HG03342 (cell line): ENCODE measurements around the gene CDK11A.
"Not testable (repeated sequence)": the region's sequence is repeated elsewhere in the genome, so short reads cannot be mapped to it uniquely, and the experiment has no call there.

Source experiments
- ATAC-seq: cut with Tn5 transposase; IDR thresholded peaks from one replicate; pipeline ENCODE4 v1.9.1; 2021; ENCODE audit warnings: mild to moderate bottlenecking, moderate library complexity; ENCODE audit not compliant: unreplicated experiment

Gene CDK11A

GRCh38 chr1:1726088-1726487, 1.9 kb upstream of the CDK11A start:
- ATAC-seq: not testable (repeated sequence)

GRCh38 chr1:1721201-1721600, 3.0 kb downstream of the CDK11A start:
- ATAC-seq: no peak

DNA sequence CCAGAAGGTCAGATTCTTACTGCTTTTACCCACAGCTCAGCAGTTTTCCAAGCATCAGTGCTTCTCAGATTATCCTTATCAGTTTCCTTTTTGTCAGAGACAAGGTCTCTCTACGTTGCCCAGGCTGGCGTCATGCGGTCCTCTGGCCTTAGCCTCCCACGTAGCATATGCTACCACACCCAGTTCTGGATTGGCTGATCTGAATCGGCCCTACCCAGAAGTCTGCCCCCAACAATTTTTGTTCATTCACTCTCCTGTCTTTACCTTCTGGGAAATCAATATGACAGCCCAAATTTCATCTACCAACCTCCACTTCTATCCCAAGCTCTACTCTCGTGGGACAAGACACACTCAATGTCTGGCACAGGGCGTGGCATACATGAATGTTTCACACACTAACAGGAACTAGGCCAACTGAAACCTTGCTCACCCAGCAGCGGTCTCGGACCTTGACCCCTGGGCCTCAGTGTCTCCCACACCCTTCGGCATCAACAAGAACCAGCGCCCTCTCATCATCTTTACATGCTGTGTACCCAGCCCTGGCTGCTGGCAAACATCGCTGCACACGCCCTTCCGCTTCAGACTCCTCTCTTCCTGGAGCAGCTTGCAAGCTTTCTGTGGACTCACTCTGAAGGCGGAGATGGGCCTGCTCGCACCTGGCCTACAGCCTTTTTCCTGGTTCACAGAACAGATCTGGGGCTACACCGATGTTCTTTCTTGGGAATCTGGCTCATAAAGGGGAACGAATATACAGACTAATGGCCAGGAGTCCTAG, 8.9 kb downstream of the CDK11A start:
- not testable (repeated sequence) for ATAC-seq

DNA sequence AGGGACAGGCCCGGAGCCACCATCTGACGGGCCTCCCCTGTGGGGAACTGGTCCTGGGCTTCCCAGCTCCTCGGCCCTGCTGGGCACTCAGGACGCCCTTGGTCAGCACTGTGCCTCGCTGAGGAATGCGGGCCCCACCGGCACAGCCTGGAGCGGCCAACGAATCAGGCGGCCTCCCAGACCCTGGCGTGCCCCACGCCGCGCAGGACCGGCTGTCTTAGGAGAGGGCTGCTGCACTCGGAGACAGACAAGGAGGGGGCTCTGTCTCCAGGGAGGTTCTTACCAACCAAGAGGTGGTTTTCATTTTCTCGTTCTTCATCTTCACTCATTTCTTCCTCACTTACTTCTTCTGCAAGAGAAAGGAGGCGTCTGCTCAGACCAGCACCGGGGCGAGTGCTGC, 16.3 kb downstream of the CDK11A start:
- not testable (repeated sequence) for ATAC-seq

- ATAC-seq: not testable (repeated sequence)
Observed at GRCh38 chr1:1707241-1707640, 16.9 kb downstream of the CDK11A start.

DNA sequence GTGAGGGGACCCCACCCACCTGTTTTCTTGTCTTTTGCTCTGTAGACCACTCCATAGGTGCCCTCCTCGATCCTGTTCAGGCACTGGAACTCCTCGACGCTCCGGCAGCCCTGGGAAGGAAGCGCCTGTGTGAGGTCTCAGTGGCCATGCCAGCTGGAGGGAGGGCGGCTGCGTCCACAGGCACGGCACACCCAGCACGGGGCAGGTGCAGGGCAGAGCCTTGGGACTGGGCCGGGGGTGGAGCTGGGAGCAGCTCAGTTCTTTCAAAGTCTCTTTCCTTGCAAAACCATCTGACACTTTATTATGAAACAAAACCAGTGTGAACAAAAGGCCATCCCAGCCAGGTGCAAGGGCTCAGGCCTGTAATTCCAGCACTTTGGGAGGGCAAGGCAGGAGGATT, 18.5 kb downstream of the CDK11A start:
- not testable (repeated sequence) for ATAC-seq

DNA sequence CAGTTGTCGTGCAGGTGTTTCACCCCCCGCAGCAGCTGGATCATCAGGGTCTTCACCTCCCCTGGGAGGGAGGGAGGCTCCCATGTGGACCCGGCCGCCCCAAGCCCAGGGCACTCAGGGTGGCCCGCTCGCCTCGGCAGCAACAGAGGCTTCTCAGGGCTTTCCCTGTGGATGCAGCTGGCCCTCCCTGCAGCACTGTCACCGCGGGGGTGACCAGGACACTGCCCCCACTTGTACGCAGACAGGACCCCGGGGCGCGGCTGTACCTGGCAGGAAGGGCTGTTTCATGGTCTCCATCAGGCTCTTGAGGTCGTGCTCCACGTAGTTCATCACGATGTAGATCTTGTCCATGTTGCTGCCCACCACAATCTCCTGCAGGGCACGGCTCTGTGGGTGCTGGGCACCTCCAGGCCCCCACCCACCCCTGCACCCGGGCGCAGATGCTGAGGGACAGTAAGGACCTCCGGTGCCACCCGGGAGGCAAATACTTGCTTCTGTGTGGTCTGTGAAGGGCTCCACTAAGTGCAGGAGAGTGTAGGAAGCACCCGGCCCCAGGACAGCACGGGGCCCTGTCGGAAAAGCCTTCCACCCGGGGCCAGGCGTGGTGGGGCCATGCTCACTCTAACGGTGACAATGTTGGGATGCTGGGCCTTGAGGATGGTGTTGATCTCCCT, 19.7 kb downstream of the CDK11A start:
- not testable (repeated sequence) for ATAC-seq

DNA sequence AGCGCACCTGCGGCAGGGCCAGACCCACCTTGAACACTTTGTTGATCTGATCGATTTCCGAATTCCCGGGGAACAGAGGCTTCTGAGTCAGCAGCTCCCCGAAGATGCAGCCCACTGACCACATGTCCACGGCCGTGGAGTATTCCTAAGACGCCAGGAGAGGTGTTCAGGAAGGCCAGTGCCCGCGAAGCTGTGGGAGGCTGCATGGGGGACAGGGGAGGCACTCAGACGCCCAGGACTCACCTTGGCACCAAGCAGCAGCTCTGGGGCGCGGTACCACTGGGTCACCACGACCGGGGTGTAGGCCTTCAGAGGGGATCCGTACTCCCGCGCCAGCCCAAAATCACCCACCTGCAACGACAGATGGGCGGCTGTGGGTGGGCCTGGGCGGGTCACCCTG, 20.4 kb downstream of the CDK11A start:
- no peak for ATAC-seq

DNA sequence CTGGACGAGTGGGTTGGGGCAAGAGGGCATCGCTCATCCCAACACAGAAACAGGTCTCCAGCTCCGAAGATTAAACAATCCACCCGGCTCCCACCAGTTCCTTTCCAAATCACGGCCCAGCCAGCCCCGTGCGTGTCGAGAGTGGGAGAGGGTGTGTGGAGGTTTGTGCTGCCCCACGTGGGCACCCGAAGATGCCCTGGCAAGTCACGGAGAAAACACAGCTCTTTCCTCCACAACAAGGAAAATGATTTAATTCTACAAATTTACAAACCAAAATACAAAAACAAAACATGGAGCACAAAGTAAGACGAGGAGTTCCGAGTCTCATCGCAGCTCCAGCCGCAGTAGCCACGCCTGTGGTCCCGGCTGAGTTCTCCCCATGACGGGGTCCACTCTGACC, 21.7 kb downstream of the CDK11A start:
- not testable (repeated sequence) for ATAC-seq

DNA sequence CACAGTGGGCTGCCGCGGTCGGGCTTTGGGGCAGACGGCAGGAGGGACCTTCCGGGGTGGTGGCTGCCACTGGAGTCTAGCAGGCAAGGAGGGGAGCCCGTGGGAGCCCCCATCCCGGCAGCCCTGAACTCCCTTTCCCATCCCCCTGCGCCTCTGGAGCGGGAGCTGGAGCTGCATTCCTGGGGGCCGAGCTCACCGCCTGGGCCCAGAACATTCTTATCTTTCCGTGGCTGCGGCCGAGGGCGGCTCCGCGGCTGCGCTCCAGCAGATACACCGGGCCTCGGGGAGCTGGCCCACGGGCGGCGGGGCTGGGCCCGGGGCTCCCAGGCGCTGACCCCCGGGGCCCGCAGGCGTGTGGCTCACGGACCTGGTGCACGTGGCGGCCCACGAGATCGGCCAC, 23.6 kb downstream of the CDK11A start:
- not testable (repeated sequence) for ATAC-seq

- not testable (repeated sequence) for ATAC-seq
Observed at GRCh38 chr1:1700067-1700466, 24.1 kb downstream of the CDK11A start.

DNA sequence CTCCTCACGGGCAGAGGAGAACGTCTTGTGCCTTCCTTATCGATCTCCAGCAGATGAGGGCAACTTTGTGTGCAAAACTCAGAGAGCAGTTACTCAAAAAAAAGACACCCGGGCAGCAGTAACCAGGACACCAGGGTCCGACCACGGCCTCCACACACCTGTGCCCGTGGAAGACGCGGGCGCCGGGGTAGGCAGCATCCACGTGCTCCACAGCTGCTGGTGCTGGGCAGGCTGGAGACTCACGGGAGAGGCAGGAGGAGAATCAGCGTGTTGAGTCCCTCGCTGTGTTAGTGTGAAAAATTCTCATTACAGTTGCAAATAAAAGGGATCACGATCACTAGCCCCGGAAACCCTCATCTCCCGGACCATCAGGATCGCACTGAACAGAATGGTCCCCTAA, 25.1 kb downstream of the CDK11A start:
- ATAC-seq: not testable (repeated sequence)

DNA sequence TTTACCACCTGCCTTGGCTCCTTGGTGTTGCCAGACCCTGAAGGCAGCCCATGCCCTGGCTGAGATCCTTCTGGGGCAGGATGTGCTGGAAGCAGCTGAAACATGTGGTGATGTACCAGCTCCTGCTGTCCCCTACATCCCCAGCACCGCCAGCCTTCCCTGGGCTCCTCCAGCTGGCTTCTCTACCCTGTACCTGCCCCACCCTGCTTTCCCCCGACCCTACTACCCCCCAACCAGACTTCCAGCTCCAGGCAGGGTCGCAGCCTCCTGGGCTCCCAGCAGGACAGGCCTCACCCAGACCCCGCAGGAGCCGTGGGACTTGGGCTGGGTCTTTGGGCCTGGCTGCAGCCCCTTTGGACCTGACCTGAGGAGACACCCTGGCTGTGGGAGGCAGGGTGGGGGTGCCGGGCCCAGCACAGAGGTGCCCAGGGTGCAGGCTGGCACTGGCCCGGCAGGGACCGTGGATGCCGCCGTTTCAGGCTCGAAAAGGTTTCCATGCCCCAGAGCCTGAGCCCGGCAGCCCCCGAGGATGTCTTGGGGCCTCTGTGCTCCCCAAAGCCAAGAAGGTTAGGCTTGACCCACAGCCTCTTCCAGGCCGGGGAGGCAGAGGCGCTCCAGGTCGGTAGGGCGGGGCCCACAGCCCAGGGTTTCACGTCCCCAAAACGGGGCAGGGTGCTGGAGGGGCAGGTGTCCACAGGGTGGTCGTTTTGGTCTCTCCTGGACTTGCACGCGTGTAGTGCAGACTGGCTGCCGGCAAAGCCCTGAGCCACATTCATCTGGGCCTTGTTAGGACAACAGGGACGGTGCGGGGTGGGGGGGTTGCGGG, 26.6 kb downstream of the CDK11A start:
- not testable (repeated sequence) for ATAC-seq

DNA sequence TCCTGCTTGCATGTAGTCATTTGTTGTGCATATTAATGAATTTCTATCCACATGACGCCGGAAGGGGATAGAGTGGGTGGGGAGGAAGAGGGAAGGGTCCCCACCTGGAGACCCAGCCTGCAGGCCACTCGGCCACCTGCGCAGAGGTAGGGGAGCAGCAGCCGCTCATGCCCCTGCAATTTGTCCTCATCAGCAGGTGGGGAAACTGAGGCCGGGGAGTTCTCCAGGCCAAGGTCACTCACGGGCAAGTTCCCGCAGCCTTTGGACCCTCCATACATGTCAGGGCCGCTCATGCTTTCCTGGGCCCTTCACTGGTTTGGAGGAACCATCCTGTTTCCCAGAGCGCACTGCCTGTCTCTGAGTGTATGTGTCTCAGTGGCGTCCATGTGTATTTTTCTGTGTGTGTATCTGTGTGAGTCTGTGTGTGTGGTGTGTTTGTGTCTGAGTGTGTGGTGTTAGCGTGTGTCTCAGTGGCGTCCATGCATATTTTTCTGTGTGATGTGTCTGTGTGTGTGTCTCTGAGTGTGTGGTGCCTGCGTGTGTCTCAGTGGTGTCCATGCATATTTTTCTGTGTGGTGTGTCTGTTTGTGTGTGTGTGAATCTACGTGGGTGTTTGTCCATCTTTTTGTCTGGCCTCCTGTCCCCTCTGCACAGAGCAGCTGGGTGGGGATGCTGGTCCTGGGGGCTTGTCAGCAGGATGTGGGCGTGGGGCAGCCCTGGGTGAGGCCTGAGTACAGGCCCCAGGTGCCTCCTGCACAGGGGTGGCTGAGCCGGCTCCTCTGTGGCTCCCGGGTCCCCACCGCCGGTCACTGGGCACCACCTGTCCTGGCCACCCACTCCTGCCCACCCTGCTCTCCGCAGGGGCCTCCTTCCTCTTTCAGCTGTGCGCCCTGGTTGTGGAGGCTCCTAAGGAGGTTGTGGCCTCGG, 27.5 kb downstream of the CDK11A start:
- ATAC-seq: not testable (repeated sequence)

GRCh38 chr1:1692714-1693647, 31.2 kb downstream of the CDK11A start, which contains the start of gene SLC35E2B:
SLC35E2B (minus strand) TSS chr1:1692795; CDS start chr1:1676699, 16,096 bp downstream.
- peak; percentile 74 for ATAC-seq

- ATAC-seq: peak; percentile 34
Observed at GRCh38 chr1:1692324-1692713, 31.8 kb downstream of the CDK11A start.

GRCh38 chr1:1691443-1691842, 32.7 kb downstream of the CDK11A start:
- ATAC-seq: not testable (repeated sequence)

GRCh38 chr1:1689526-1689925, 34.6 kb downstream of the CDK11A start:
- not testable (repeated sequence) for ATAC-seq

DNA sequence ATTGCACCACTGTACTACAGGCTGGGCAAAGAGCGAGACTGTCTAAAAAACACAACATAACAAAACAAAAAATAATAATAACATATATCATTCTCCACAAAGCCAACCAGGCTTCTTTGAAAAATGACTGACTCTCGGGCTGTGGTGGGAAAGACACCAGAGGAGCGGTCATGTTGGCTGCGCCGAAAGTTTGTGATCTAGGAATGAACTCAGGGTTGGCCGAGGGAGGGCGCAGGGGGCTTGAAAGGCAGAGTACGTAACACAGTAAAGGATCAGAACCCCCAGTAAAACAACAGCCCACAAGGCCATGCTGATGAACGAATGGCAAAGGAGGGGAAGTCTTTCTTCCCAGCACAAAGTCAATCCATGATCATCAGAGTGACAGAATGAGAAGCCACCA, 36.3 kb downstream of the CDK11A start:
- ATAC-seq: no peak
